Stimulated activated CD8-positive, alpha-beta memory T cell treated with anti-CD3 and anti-CD28 coated beads, Interleukin-7, amount 100 ng/mL, for 4 hours (primary cell): ENCODE results near the gene ANO6.
"Not testable (repeated sequence)": the region's sequence is repeated elsewhere in the genome, so short reads cannot be mapped to it uniquely, and the experiment has no call there.

Experiments
- DNase-seq, 2 donors: peaks; one replicate each; pipeline ENCODE4 v3.0.0-alpha.2; 2020; ENCODE audit warnings: low read depth in 2 of 2

Gene ANO6

GRCh38 chr12:45342848-45343247 lies 127.0 kb downstream of the ANO6 start:
- no peak for DNase-seq

- DNase-seq, result no peak
Observed at GRCh38 chr12:45343269-45344051, 127.6 kb downstream of the ANO6 start.

GRCh38 chr12:45348311-45348710 lies 132.4 kb downstream of the ANO6 start:
- no peak for DNase-seq

GRCh38 chr12:45348986-45349385 lies 133.1 kb downstream of the ANO6 start:
- DNase-seq, result no peak

- DNase-seq, result no peak
Observed at GRCh38 chr12:45349916-45350315, 134.0 kb downstream of the ANO6 start.

GRCh38 chr12:45350861-45351260 lies 135.0 kb downstream of the ANO6 start:
- DNase-seq, result no peak

DNA sequence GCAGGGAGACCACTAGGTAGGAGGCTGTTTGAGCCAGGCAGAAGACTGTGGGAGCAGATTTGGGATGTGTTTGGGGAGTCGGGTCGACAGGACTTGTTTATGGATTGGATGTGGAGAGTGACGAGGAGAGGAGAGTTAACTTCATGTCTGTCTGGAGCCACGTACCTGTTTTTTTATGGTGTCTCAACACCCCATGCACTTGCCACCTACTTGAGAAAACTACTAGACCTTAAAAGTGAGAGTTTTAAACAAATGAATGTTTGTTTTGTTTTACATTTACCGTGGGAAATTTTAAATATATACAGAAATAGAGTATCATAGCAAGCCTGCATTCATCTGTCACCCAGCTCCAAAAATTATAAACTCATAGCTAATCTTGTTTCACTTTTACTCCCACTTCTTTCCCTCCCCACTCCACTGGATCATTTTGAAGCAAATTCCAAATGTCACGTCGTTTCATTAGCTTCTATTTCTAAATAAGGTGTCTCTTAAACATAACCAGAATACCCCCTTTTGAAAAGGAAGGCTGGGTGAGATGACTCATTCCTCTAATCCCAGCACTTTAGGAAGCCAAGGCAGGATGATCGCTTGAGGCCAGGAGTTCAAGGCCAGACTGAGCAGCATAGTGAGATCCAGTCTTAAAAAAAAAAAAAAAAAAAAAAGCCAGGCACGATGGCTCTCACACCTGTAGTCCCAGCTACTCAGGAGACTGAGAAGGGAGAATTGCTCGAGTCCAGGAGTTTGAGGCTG lies 136.2 kb downstream of the ANO6 start:
- DNase-seq, result no peak

DNA sequence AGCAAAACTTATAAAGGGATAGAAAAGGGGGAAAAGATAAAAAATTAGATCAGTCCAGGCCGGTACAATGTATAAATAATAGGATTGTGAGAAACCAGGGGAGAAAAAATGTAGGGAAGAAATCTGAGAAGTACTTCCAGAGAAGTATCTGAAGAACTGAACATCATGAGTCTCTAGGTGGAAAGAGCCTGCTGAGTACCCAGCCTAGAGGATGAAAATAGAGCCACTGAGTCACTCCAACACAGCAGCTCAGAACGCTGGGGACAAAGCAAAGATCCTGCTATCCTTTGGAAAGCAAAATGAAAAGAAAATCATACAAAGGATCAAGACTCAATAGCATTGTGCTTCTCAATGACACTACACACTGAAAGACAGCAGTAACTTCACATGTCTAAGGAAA lies 138.0 kb downstream of the ANO6 start:
- DNase-seq, result no peak

- no peak for DNase-seq
Observed at GRCh38 chr12:45354399-45354798, 138.5 kb downstream of the ANO6 start.

DNA sequence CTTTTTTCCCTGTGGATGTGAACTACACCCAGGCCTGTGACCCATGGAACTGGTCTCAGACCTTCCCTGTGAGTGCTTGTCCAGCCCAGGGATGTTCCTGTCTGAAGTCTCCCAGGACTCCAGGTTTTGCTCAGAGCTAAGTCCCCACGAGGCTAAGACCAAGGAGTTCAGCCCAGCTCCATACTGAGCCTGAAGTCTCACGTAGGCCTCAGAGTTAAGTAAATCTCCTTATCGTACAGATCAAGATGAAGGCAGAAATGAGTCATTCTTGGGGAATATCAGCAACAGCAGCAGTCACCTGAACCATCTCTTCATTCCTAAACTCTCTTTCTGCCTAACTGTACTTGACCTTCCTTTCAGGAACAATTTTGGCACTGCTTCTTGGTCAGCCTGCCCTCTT lies 139.8 kb downstream of the ANO6 start:
- no peak for DNase-seq

- no peak for DNase-seq
Observed at GRCh38 chr12:45356822-45357538, 141.1 kb downstream of the ANO6 start.

DNA sequence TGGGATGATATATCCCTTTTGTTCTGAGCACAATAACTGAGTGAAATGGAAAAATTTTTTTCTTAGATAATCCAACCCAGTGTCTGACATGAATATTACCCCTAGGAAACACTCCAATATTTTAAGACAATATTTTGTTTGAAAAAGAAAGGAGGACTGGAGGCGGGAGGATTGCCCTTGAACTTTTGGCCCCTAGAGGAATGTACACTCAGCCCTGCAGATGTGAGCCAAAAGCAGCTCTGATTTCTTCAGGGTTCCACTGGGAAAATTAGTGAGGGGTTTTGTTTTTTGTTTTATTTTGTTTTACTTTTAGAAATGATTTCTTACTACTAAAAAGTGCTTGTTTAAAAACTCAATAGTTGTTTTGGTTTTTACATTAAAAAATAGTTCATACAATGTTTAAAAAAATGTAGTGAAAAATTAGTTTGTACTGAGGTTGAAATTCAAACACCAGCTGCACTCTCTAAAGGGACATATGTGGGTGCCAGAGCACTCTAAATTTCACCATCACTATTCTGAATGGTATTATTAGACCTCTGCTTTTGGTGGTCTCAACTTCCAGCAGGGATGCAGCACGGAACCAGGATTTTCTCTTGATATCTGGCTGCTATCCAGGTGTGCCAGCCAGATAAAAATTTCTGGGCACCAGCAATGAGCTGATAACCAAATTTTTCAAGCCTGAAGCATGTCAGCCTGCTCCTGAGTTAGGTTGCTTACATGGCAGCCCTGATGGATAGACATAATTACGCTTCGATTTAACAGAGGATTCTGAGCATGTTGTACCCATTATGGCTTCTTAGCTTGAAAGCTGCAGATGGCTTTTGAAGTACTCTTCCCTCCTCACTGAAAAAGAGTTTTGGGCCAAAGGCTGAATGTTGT lies 141.9 kb downstream of the ANO6 start:
- DNase-seq, result no peak

GRCh38 chr12:45362291-45362690 lies 146.4 kb downstream of the ANO6 start:
- no peak for DNase-seq

DNA sequence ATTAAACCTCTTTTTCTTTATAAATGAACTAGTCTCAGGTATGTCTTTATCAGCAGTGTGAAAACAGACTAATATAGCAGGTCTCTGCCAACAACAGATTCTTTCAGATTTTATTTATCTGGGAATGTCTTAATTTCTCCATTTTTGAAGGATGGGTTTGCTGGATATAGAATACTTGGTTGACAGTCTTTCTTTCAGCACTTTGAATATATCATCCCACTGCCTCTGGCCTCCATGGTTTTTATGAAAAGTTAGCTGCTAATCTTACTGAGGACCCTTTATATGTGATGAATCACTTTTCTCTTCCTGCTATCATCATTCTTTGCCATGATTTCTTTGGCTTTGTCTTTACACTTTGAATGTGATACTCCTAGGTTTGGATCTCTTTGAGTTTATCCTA lies 148.0 kb downstream of the ANO6 start:
- no peak for DNase-seq

GRCh38 chr12:45368841-45369489 lies 153.1 kb downstream of the ANO6 start:
- no peak for DNase-seq

- no peak for DNase-seq
Observed at GRCh38 chr12:45377815-45378214, 161.9 kb downstream of the ANO6 start.

- DNase-seq, result no peak
Observed at GRCh38 chr12:45379261-45379660, 163.4 kb downstream of the ANO6 start.

- DNase-seq, result no peak
Observed at GRCh38 chr12:45381351-45381750, 165.5 kb downstream of the ANO6 start.

GRCh38 chr12:45388545-45388944 lies 172.7 kb downstream of the ANO6 start:
- DNase-seq, result no peak

GRCh38 chr12:45389426-45389825 lies 173.5 kb downstream of the ANO6 start:
- no peak for DNase-seq

GRCh38 chr12:45397499-45397898 lies 181.6 kb downstream of the ANO6 start:
- DNase-seq, result not testable (repeated sequence)
